ENCODE data around the gene PTPRZ1.

GRCh38 chr7:121875203-121875602 lies 2.2 kb downstream of the PTPRZ1 start:
- TF ChIP-seq CTCF (IDR thresholded peaks at IDR 0.05; ENCODE audit: insufficient read depth, low read length) (no peak), GABPA (IDR thresholded peaks at IDR 0.05; ENCODE audit: low read depth) (no peak)
- TF ChIP-seq, protein P1, sequence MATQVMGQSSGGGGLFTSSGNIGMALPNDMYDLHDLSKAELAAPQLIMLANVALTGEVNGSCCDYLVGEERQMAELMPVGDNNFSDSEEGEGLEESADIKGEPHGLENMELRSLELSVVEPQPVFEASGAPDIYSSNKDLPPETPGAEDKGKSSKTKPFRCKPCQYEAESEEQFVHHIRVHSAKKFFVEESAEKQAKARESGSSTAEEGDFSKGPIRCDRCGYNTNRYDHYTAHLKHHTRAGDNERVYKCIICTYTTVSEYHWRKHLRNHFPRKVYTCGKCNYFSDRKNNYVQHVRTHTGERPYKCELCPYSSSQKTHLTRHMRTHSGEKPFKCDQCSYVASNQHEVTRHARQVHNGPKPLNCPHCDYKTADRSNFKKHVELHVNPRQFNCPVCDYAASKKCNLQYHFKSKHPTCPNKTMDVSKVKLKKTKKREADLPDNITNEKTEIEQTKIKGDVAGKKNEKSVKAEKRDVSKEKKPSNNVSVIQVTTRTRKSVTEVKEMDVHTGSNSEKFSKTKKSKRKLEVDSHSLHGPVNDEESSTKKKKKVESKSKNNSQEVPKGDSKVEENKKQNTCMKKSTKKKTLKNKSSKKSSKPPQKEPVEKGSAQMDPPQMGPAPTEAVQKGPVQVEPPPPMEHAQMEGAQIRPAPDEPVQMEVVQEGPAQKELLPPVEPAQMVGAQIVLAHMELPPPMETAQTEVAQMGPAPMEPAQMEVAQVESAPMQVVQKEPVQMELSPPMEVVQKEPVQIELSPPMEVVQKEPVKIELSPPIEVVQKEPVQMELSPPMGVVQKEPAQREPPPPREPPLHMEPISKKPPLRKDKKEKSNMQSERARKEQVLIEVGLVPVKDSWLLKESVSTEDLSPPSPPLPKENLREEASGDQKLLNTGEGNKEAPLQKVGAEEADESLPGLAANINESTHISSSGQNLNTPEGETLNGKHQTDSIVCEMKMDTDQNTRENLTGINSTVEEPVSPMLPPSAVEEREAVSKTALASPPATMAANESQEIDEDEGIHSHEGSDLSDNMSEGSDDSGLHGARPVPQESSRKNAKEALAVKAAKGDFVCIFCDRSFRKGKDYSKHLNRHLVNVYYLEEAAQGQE (IDR thresholded peaks at IDR 0.05; ENCODE audit: insufficient replicate concordance, low read depth) = no peak

Measured in HL-60 (cell line).